ENCODE results near the gene OR2AG2. TPM values are rescaled to one million over a fixed set of nuclear protein-coding genes. Genes with fewer than 3 reads are reported as not detected.
A peak's percentile ranks its signal among the peaks of the same experiment; 100 is the strongest.
"Not testable (repeated sequence)": the region's sequence is repeated elsewhere in the genome, so short reads cannot be mapped to it uniquely, and the experiment has no call there.

Gene OR2AG2
- total RNA-seq, 1 experiment from 2014 or later, result 0.37 TPM

GRCh38 chr11:6813656-6814055, 41.9 kb upstream of the OR2AG2 start:
- no peak overlapping the region for H3K27ac Mint-ChIP-seq (ENCODE audit: low read depth, unreplicated experiment)
- ChIA-PET CTCF (interaction anchor here (0.6 to 4.4 kb wide), 6 partner anchors 10 to 1287 kb away, joined by 3 to 45 read pairs (median 10); partner anchors contain the start of gene ZNF215), POLR2A (no interaction called here)
- no peak overlapping the region for H3K4me3 Mint-ChIP-seq (ENCODE audit: unreplicated experiment)
- TF ChIP-seq CTCF (IDR thresholded peaks at IDR 0.05; ENCODE audit: unreplicated experiment), result no peak
- no TSS peak for BruUV-seq (replicated peaks)
- intact Hi-C loops (cut with micrococcal nuclease), result no loop called here
- no peaks in the 10 kb centered on the region for H3K9me3 Mint-ChIP-seq (ENCODE audit: unreplicated experiment)
- DNase-seq (ENCODE audit: unreplicated experiment), result no peak
- peaks cover 21% of the 10 kb centered on the region for H3K27me3 Mint-ChIP-seq (ENCODE audit: insufficient read depth, unreplicated experiment)
- H3K4me1 Mint-ChIP-seq (ENCODE audit: insufficient read depth, unreplicated experiment), result no peaks in the 10 kb centered on the region
- no peaks in the 10 kb centered on the region for H3K36me3 Mint-ChIP-seq (ENCODE audit: insufficient read depth, unreplicated experiment)

GRCh38 chr11:6812390-6813005, 40.7 kb upstream of the OR2AG2 start:
- H3K9me3 Mint-ChIP-seq (ENCODE audit: unreplicated experiment), result no peaks in the 10 kb centered on the region
- no TSS peak for BruUV-seq (replicated peaks)

GRCh38 chr11:6801075-6801474, 29.3 kb upstream of the OR2AG2 start:
- POLR2A ChIA-PET; H3K27me3 Mint-ChIP-seq (ENCODE audit: insufficient read depth, unreplicated experiment); BruUV-seq (replicated peaks); H3K36me3 Mint-ChIP-seq (ENCODE audit: insufficient read depth, unreplicated experiment); DNase-seq (ENCODE audit: unreplicated experiment); H3K4me3 Mint-ChIP-seq (ENCODE audit: unreplicated experiment); H3K9me3 Mint-ChIP-seq (ENCODE audit: unreplicated experiment); H3K27ac Mint-ChIP-seq (ENCODE audit: low read depth, unreplicated experiment); H3K4me1 Mint-ChIP-seq (ENCODE audit: insufficient read depth, unreplicated experiment); intact Hi-C loops (cut with micrococcal nuclease): not testable (repeated sequence)
- CTCF ChIA-PET, result interaction anchor here (0.6 to 3.2 kb wide), 2 partner anchors 11 to 26 kb away, joined by 4 to 11 read pairs; no protein-coding TSS in a partner anchor

More at GRCh38 chr11:6812390-6813005, 40.7 kb upstream of the OR2AG2 start:
- H3K27me3 Mint-ChIP-seq (ENCODE audit: insufficient read depth, unreplicated experiment), result peaks cover 22% of the 10 kb centered on the region
- TF ChIP-seq CTCF (IDR thresholded peaks at IDR 0.05; ENCODE audit: unreplicated experiment), result peak; percentile 91
- H3K27ac Mint-ChIP-seq (ENCODE audit: low read depth, unreplicated experiment), result no peak overlapping the region
- CTCF ChIA-PET, result interaction anchor here (0.6 to 4.4 kb wide), 75 partner anchors 8 to 1830 kb away, joined by 3 to 45 read pairs (median 4); partner anchors contain the start of genes NLRP14, OR10A2, OR10A5 and OR2D3
- POLR2A ChIA-PET, result interaction anchor here (1.0 to 1.1 kb wide), 2 partner anchors 41 to 43 kb away, joined by 3 read pairs; no protein-coding TSS in a partner anchor
- no peak overlapping the region for H3K4me3 Mint-ChIP-seq (ENCODE audit: unreplicated experiment)
- peak; percentile 64 for DNase-seq (ENCODE audit: unreplicated experiment)
- intact Hi-C loops (cut with micrococcal nuclease), result loop anchor here (1.0 kb wide), 3 partner anchors 114 to 630 kb away; partner anchors contain the start of gene ZNF215
- H3K36me3 Mint-ChIP-seq (ENCODE audit: insufficient read depth, unreplicated experiment), result no peaks in the 10 kb centered on the region
- H3K4me1 Mint-ChIP-seq (ENCODE audit: insufficient read depth, unreplicated experiment), result no peaks in the 10 kb centered on the region

GRCh38 chr11:6799402-6799801, 27.6 kb upstream of the OR2AG2 start, which contains the start of gene OR6A2:
Gene OR6A2 (minus strand): TSS chr11:6799689. CDS start chr11:6795708, 3,981 bp downstream.
- CTCF ChIA-PET, result interaction anchor here (0.6 to 3.2 kb wide), 4 partner anchors 13 to 1857 kb away, joined by 3 to 11 read pairs (median 6); no protein-coding TSS in a partner anchor
- Mint-ChIP-seq H3K27me3 (ENCODE audit: insufficient read depth, unreplicated experiment) (no peaks in the 10 kb centered on the region), H3K27ac (ENCODE audit: low read depth, unreplicated experiment) (no peak within 1 kb of the TSS), H3K9me3 (ENCODE audit: unreplicated experiment) (no peaks in the 10 kb centered on the region), H3K4me3 (ENCODE audit: unreplicated experiment) (no peak within 1 kb of the TSS), H3K4me1 (ENCODE audit: insufficient read depth, unreplicated experiment) (no peaks in the 10 kb centered on the region), H3K36me3 (ENCODE audit: insufficient read depth, unreplicated experiment) (peaks cover 6% of the 10 kb centered on the region)
- POLR2A ChIA-PET, result no interaction called here
- BruUV-seq (replicated peaks), result no TSS peak
- DNase-seq (ENCODE audit: unreplicated experiment), result no peak
- no peak for TF ChIP-seq CTCF (IDR thresholded peaks at IDR 0.05; ENCODE audit: unreplicated experiment)
- intact Hi-C loops (cut with micrococcal nuclease), result no loop called here

Data from MCF 10A (cell line).